ENCODE data around the gene MT1A. TPM values are rescaled to one million over a fixed set of nuclear protein-coding genes. Genes with fewer than 3 reads are reported as not detected.

MT1A gene
- total and polyA plus RNA-seq, 2 of the 8 experiments (the other 6 are each of a cell fraction or from before 2014, with no cell fraction given) = not detected

DNA sequence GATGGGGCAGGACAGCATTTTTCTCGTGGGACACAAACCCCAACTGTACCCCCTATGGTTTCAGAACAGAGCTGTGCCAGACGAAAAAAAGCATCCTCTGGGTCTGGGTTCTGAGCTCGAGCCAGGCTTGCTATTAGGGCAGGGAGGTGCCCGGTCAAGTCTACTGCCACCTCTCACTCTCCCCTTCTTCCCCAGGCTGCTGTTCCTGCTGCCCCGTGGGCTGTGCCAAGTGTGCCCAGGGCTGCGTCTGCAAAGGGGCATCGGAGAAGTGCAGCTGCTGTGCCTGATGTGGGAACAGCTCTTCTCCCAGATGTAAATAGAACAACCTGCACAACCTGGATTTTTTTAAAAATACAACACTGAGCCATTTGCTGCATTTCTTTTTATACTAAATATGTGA is 11.8 kb upstream of the MT1A start:
- H3K56ac ChIP-seq (replicated peaks; ENCODE audit: insufficient read length, low read depth, low read length) = no peak overlapping the region
- H3K79me1 ChIP-seq (ENCODE audit: low read depth, low read length) = no peaks in the 10 kb centered on the region
- H3K4me3 ChIP-seq (ENCODE audit: extremely low read depth in 1 of 4, insufficient read depth in 2 of 4, low read depth in 3 of 4, low read length in 4 of 4) = peak overlapping the region in 1 of 4 experiments; percentile 18; a peak in 1 of 8 replicates
- no peak for TF ChIP-seq NRF1 (IDR thresholded peaks at IDR 0.05; ENCODE audit: low read depth, low read length)
- TF ChIP-seq RNF2 (IDR thresholded peaks at IDR 0.05; ENCODE audit: borderline replicate concordance, low read depth, low read length, missing control alignments, poor library complexity, severe bottlenecking) = peak; percentile 46
- peak overlapping the region in 1 of 2 experiments; percentile 90; a peak in 1 of 4 replicates for H3K4me2 ChIP-seq (ENCODE audit: insufficient read depth in 1 of 2, low read depth in 2 of 2, low read length in 2 of 2)
- no peaks in the 10 kb centered on the region for H3K9me3 ChIP-seq (ENCODE audit: insufficient read depth in 2 of 2, low read depth in 1 of 2, low read length in 1 of 2)
- peaks cover 5% of the 10 kb centered on the region; the same call in 1 of the 2 replicates for H3K23me2 ChIP-seq (ENCODE audit: low read depth, low read length)
- no peak overlapping the region for H3K18ac ChIP-seq (ENCODE audit: extremely low read depth, low read length)
- H3K27ac ChIP-seq (ENCODE audit: low read depth, low read length) = no peak overlapping the region
- no peak overlapping the region for H3K23ac ChIP-seq (ENCODE audit: insufficient read length)
- no peak overlapping the region for H2AK5ac ChIP-seq (ENCODE audit: low read depth, low read length)
- no peak overlapping the region for H4K5ac ChIP-seq (ENCODE audit: insufficient read length, low read depth, low read length)
- H2BK120ac ChIP-seq (replicated peaks; ENCODE audit: low read depth, low read length) = no peak overlapping the region
- peaks cover 65 to 94% (median 87%) of the 10 kb centered on the region in 4 experiments for H3K27me3 ChIP-seq (replicated peaks in 1 of 4; ENCODE audit: control insufficient read depth in 3 of 4, extremely low read depth in 1 of 4, insufficient read depth in 3 of 4, low read length in 3 of 4)
- no peak overlapping the region for H4K91ac ChIP-seq (replicated peaks; ENCODE audit: insufficient read length, low read length)
- no peaks in the 10 kb centered on the region for H3K36me3 ChIP-seq (ENCODE audit: control insufficient read depth in 2 of 4, insufficient read depth in 4 of 4, low read length in 3 of 4)
- FAIRE-seq = no peak
- ChIA-PET POLR2A (ENCODE audit: partially characterized antibody) (interaction anchor here (0.7 to 4.7 kb wide), 18 partner anchors 10 to 185 kb away, joined by 3 to 66 read pairs (median 12); partner anchors contain the start of genes MT1A, MT1F, MT1G and MT1H), CTCF (ENCODE audit: partially characterized antibody) (interaction anchor here (1.2 to 3.2 kb wide), 5 partner anchors 12 to 75 kb away, joined by 3 to 13 read pairs (median 11); partner anchors contain the start of gene MT1A)
- no peak overlapping the region for H2BK5ac ChIP-seq (ENCODE audit: low read depth, low read length)
- no peak overlapping the region for H2BK20ac ChIP-seq (ENCODE audit: low read length)
- no peak overlapping the region for H2BK15ac ChIP-seq (ENCODE audit: low read length)
- H3K4ac ChIP-seq (replicated peaks; ENCODE audit: insufficient read length, low read depth, low read length) = no peak overlapping the region
- H4K20me1 ChIP-seq (replicated peaks in 1 of 2; ENCODE audit: control insufficient read depth in 1 of 2, insufficient read depth in 2 of 2, low read length in 2 of 2) = peaks cover 0 to 15% of the 10 kb centered on the region in 2 experiments
- no peak overlapping the region for H2AFZ ChIP-seq (ENCODE audit: low read length)
- H4K8ac ChIP-seq (ENCODE audit: extremely low read depth, insufficient read depth, low read length) = no peak overlapping the region
- no peak overlapping the region for H3K9ac ChIP-seq (replicated peaks in 1 of 4; ENCODE audit: extremely low read depth in 1 of 4, low read depth in 3 of 4, low read length in 3 of 4)
- 39% methylated on average over 7 of the region's 7 CpGs; no CpG with 5 or more reads in 1 of the 2 experiments for WGBS, 2 experiments (ENCODE audit: extremely low coverage in 1 of 2, insufficient coverage in 1 of 2, insufficient read length in 1 of 2, insufficient replicate concordance in 2 of 2, low coverage in 1 of 2, low lambda C conversion rate in 2 of 2, missing lambda C conversion rate in 1 of 2)
- no peak overlapping the region for H2BK12ac ChIP-seq (ENCODE audit: low read depth, low read length)
- no peak for DNase-seq (ENCODE audit: low read depth in 1 of 2, low spot score in 2 of 2)
- no peak overlapping the region for H3K14ac ChIP-seq (ENCODE audit: insufficient read length)
- peaks cover 0 to 17% (median 12%) of the 10 kb centered on the region in 4 experiments; a peak in 6 of 7 replicates for H3K4me1 ChIP-seq (replicated peaks in 1 of 4; ENCODE audit: control insufficient read depth in 3 of 4, insufficient read depth in 4 of 4, low read length in 3 of 4)
- no peaks in the 10 kb centered on the region for H3K79me2 ChIP-seq (ENCODE audit: control insufficient read depth in 1 of 2, insufficient read depth in 2 of 2, low read length in 2 of 2)

Measured in H1 (cell line).